Islet precursor cell (in vitro differentiated cells): ENCODE results near the gene FADS2.

Experiments
- DNase-seq: peaks from one replicate; pipeline ENCODE4 v3.0.0-alpha.2; 2018

FADS2 gene

DNA sequence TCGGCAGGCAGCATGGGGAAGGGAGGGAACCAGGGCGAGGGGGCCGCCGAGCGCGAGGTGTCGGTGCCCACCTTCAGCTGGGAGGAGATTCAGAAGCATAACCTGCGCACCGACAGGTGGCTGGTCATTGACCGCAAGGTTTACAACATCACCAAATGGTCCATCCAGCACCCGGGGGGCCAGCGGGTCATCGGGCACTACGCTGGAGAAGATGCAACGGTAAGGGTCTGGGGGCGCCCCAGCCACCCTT is 204 bp downstream of the FADS2 start:
- DNase-seq = no peak

GRCh38 chr11:61828629-61829407 is 718 bp downstream of the FADS2 start:
- peak; percentile 65 for DNase-seq

DNA sequence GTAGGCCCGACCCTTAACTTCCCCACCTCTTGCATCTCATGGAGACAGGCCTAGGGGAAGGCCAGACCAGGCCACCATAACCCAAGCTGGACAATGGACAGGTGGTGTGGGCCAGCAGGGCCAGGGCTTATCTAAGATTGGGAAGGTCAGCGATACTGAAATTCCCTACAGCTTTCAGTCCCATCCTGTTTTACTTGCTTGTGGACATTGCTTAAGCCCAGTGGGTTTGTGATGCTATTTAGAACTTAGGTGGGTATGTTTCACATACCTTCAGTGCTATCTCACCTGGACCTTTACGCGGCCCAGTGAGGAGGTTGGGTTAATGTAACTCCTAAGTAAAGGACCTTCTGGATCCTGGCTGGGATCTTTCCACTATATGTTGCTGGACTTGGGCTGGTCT is 1.7 kb downstream of the FADS2 start:
- no peak for DNase-seq

DNA sequence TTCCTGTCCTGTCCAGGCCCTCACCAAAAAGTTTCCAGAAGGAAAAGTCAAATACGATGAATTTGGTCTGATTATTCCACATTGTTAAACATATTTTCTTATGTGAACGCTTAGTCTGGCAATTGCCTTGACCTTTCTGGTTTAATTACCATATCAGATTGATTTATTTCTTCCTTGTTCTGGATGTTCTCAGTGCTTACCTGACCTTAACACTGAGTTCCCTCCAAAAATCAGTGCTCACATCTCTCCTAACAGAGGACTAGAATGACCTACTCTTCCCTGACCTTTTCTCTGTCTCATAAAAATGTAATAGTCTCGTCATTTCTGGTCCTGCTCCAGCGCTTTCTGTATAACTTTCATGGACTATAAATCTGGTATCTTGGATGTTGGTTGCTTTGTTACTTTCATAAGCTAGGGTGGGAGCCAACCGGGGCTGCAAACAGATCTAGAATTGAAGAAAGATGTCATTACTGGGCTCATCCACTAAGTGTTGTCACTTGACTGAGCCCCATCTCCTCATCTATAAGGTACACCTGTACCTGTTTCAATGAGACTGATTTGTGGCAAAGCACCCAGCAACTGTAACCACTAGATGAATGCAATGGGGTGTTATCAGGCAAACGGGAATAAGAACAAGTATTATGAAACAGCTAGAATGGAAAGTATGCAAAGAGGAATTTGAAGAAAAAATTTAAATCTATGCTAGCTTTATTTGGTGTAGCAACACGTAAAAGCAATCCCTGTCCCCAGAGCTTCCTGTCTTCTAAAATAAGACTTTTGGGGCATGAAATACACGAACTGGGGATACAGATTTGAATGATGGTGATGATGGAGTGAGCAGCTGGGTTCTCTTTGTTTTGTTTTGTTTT is 2.4 kb downstream of the FADS2 start:
- DNase-seq = no peak

GRCh38 chr11:61832207-61832606 is 4.1 kb downstream of the FADS2 start:
- no peak for DNase-seq

DNA sequence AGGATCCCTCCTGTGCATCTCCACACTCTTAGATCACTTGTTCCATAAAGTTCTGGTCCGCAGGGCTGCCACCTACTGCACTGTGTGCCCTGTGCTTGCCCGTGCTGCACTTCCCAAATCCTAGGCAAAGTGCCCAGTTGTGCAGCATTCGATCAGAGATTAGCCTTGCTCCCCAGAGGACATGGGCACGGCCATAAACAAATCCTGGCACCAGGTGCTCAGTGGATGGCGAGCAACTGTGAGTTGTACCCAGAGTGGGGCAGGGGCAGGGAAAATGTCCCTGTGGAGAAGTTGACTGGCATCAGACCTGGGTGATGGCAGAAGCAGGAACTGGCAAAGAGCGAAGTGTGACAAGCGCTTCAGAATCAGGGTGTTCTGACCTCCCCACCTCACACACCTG is 4.7 kb downstream of the FADS2 start:
- no peak for DNase-seq

GRCh38 chr11:61833471-61833870 is 5.4 kb downstream of the FADS2 start:
- no peak for DNase-seq

GRCh38 chr11:61833926-61834277 is 5.8 kb downstream of the FADS2 start:
- no peak for DNase-seq

GRCh38 chr11:61834278-61835048 is 6.4 kb downstream of the FADS2 start:
- peak; percentile 90 for DNase-seq

- no peak for DNase-seq
Observed at GRCh38 chr11:61836193-61836592, 8.1 kb downstream of the FADS2 start.

DNA sequence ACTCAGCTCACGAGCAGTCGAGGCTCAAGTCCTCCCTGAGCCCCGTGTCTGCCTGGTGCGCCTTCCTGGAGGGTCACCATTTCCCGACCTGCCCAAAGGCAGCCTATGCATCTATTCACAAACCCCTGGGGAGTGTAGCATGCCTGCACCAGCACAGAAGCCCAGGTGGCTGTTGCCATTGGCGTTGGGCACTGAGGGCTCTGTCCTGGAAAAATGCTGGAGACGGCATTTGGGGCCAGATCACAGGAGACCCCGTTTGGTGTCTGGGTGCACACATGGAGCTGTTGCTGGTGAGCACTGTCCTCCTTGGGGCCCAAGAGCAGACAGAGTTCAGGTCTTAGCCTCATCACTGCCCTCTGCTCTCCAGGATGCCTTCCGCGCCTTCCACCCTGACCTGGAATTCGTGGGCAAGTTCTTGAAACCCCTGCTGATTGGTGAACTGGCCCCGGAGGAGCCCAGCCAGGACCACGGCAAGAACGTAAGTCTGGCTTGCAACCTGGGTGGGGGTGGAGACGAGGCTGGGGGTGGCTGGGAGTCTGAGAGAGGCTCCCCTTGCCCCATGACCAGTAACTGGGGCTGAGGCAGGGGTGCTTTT is 9.4 kb downstream of the FADS2 start:
- peak; percentile 46 for DNase-seq

GRCh38 chr11:61838501-61838900 is 10.4 kb downstream of the FADS2 start:
- DNase-seq = no peak

GRCh38 chr11:61838921-61839320 is 10.8 kb downstream of the FADS2 start:
- DNase-seq = no peak

GRCh38 chr11:61839742-61840141 is 11.6 kb downstream of the FADS2 start:
- no peak for DNase-seq

DNA sequence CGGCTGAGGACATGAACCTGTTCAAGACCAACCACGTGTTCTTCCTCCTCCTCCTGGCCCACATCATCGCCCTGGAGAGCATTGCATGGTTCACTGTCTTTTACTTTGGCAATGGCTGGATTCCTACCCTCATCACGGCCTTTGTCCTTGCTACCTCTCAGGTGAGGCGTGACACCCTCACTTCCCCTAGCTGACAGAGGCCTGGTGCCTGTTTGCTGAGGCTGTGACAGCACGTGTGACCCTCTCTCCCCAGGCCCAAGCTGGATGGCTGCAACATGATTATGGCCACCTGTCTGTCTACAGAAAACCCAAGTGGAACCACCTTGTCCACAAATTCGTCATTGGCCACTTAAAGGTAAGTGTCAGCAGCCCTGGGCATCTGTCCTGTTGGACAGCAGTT is 12.3 kb downstream of the FADS2 start:
- DNase-seq = peak; percentile 41

GRCh38 chr11:61841636-61842527 is 13.8 kb downstream of the FADS2 start:
- DNase-seq = no peak

DNA sequence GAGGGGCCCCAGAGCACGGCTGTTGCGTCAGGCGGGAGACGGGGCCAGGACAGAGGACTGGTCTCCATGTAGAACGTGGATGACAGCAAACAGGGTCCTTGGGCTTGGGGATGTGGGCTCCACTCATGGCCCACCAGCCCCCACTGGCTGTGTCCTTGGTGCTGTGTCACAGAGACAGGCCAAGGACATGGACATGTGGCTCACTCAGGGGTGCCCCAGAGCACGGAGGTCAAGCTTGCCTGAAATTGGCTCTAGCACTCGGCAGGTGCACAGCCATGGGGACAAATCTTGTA is 14.4 kb downstream of the FADS2 start:
- DNase-seq = no peak

- DNase-seq = no peak
Observed at GRCh38 chr11:61844909-61845565, 16.9 kb downstream of the FADS2 start.

DNA sequence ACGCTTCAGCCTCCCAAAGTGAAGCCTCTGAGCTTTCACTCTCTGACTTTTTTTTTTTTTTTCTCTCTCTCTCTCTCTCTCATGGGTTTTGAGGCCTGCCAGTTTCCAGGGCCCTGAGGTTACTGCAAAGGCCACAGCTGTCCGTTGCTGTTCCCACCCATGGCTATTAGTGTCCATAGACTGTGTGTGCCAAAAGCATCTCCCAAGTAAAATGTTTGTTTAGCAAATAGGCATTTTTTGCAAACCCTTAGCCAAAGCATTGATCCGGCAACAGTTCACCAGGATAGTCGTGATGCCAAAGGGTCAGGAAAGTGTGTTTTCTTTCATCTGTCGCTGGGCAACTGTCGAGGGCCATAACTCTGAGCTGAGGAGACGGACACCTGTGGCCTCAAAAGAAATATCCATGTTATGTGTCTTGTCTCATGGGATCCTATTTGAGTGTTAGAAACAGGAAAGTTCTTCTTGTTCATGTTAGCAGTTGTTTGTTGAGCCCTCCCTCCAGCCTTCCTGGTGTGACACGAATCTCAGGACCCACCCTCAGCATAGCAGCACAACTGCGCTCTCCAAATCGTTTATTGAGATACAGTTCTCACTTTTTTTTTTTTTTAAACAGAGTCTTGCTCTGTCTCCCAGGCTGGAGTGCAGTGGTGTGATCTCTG is 18.4 kb downstream of the FADS2 start:
- no peak for DNase-seq

- no peak for DNase-seq
Observed at GRCh38 chr11:61847914-61848581, 19.9 kb downstream of the FADS2 start.

DNA sequence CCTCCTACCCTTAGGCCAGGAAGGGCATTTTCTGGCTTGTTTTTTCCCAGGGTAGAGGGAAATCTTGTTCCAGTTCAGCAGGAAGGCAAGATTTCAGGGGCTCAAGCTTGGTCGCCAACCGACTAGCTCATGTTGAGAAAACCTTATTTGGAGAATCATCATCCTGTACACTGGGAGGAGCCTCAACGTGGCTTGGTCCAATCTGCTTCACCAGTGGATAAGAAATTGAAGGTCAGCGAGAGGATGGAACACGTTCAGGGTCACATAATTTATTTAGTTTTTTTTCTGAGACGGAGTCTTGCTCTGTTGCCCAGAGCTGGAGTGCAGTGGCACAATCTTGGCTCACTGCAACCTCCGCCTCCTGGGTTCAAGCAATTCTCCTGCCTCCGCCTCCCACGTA is 20.5 kb downstream of the FADS2 start:
- no peak for DNase-seq
